GM21526 (cell line): Measurements from ENCODE around the gene EMB.
"Not testable (repeated sequence)": the region's sequence is repeated elsewhere in the genome, so short reads cannot be mapped to it uniquely, and the experiment has no call there.

Experiments
- ATAC-seq: cut with Tn5 transposase; IDR thresholded peaks from one replicate; pipeline ENCODE4 v1.9.1; 2021; ENCODE audit warnings: moderate library complexity; ENCODE audit not compliant: unreplicated experiment, low FRiP score

EMB gene

GRCh38 chr5:50423100-50423799 is 17.8 kb downstream of the EMB start:
- not testable (repeated sequence) for ATAC-seq

- ATAC-seq = not testable (repeated sequence)
Measured at GRCh38 chr5:50421184-50421950, 19.7 kb downstream of the EMB start.

DNA sequence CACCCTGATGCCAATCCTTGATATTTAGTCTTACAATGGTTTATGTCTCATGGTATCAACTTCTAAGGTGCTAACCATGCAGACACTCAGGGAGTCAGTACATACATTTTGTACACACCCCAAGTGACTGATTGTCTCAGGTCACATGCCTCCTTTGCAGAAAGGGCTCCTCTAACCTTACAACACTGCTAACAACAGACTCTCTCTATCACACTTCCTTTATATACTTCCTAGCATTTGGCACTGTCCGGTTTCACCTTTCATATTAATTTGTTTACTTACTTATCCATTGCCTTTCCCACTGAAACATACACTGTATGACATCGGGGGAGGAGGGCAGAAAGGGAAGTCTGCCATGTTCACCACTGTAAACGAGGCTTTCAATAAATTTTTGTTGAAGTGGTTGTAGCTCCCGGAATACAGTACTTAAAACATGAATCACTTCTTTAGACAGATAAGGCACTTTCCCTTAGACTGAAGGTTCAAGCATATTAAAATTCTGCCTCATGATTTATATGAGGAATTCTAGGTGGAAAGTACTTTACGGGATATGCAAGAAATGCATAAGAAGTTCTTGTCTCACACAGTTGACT is 20.6 kb downstream of the EMB start:
- ATAC-seq = no peak

DNA sequence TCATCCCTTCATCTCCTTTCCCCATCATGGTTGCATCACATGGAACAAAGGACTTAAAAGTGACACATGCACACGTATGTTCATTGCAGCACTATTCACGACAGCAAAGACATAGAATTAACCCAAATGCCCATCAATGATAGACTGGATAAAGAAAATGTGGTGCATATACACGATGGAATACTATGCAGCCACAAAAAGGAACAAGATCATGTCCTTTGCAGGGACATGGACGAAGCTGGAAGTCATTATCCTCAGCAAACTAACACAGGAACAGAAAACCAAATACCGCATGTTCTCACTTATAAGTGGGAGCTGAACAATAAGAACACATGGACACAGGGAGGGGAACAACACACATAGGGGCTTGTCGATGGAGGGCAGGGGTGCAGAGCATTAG is 21.4 kb downstream of the EMB start:
- not testable (repeated sequence) for ATAC-seq

DNA sequence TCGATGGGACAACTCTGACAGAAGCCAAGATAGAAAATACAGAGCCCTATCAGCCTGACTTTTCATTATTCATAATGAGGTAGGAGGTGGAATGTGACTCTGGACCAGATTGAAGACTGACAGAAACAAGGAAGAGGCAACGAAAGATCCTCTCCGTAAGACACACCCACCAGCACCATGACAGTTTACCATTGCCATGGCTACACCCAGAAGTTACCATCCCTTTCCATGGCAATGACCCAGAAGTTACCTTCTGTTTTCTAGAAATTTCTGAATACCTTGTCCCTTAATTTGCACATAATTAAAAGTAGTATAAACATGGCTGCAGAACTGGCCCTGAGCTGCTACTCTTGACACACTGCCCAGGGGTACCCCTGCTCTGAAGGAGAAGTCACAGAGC is 24.5 kb downstream of the EMB start:
- not testable (repeated sequence) for ATAC-seq

DNA sequence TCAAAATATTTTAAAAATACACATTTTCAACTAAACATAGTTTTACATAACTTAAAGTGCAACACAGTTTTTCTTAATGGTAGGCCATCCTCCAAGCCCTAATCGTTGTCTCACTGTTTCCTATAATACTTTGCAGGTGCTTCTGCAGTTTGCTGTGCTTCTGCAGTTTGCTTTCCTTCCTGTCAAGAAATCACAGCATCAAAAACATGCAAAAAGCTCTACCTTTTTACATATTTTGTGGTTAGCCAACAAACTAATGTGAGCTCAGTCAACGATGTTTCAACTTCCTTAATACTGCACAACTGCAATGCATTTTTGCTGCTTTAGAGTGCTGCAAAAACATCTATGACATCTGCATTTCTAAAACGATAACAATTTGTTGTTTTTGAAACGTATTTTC is 25.2 kb downstream of the EMB start:
- ATAC-seq = peak; percentile 79

- not testable (repeated sequence) for ATAC-seq
Measured at GRCh38 chr5:50410932-50411331, 30.2 kb downstream of the EMB start.

GRCh38 chr5:50406877-50407276 is 34.2 kb downstream of the EMB start:
- no peak for ATAC-seq

DNA sequence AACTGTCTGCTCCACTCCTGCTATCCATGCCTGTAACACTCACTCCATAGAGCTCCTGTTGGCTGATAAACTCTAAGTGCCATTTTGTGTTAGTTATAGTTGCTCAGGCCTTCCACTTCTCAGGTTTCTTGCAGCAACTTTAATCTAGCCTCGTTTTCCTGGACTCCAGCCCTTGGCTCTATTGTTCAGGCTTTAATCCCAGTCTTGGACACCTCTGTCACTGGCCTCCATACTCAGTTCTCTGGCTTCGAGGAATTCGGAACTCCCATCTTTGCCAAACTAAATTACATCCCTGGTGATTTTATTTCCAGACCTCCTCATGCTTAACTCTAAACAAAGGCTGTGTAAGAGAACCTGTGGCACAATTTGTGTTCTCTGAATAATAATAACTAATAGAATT is 39.8 kb downstream of the EMB start:
- ATAC-seq = no peak

DNA sequence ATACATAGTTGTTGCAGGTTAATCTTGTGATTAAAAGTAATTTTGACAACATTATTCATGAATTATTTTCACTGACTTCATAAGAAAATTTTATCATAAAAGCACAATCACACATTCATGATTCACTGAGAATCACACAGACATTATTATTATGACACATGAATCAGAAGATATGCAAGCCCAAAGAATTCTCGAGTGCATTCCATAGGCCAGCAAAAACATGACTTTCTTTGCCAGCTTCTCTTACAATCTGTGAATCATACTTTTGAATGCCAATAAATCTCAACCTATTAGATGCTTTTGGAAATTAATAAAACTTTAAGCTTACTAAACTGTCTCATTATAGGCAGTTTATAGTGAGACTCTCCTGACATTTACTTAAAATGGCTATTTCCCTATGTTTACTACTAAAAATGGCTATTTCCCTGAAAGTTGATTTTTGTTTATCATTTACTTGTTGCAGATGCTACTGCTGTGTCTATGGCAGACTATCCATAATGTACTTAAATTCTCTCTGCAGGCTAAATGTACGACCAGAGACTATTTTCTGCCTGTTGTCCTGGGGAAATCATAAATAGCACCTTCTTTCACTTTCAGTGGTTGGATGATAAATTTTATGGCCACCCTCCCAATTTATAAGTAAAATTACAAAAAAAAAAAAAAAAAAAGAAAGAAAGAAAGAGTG is 47.0 kb downstream of the EMB start:
- not testable (repeated sequence) for ATAC-seq

DNA sequence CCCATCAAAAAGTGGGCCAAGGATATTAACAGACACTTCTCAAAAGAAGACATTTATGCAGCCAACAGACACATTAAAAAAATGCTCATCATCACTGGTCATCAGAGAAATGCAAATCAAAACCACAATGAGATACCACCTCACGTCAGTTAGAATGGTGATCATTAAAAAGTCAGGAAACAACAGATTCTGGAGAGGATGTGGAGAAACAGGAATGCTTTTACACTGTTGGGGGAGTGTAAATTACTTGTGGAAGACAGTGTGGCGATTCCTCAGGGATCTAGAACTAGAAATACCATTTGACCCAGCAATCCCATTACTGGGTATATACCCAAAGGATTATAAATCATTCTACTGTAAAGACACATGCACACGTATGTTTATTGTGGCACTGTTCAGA is 48.8 kb downstream of the EMB start:
- ATAC-seq = not testable (repeated sequence)

- ATAC-seq = not testable (repeated sequence)
Measured at GRCh38 chr5:50384381-50384780, 56.7 kb downstream of the EMB start.

- not testable (repeated sequence) for ATAC-seq
Measured at GRCh38 chr5:50376696-50377095, 64.4 kb downstream of the EMB start.

DNA sequence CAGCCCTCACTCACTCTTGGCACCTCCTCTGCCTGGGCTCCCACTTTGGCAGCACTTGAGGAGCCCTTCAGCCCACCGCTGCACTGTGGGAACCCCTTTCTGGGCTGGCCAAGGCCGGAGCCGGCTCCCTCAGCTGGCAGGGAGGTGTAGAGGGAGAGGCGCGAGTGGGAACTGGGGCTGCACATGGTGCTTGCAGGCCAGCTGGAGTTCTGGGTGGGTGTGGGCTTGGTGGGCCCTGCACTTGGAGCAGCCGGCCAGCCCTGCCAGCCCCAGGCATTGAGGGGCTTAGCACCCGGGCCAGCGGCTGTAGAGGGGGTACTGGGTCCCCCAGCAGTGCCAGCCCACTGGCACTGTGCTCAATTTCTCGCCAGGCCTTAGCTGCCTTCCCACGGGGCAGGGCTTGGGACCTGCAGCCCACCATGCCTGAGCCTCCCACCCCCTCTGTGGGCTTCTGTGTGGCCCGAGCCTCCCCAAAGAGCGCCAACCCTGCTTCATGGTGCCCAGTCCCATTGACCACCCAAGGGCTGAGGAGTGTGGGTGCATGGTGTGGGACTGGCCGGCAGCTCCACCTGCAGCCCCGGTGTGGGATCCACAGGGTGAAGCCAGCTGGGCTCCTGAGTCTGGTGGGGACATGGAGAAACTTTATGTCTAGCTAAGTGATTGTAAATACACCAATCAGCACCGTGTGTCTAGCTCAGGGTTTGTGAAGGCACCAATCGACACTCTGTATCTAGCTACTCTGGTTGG is 71.6 kb downstream of the EMB start:
- ATAC-seq = not testable (repeated sequence)

GRCh38 chr5:50365426-50366251 is 75.4 kb downstream of the EMB start:
- ATAC-seq = no peak

GRCh38 chr5:50364535-50365309 is 76.4 kb downstream of the EMB start:
- ATAC-seq = not testable (repeated sequence)

DNA sequence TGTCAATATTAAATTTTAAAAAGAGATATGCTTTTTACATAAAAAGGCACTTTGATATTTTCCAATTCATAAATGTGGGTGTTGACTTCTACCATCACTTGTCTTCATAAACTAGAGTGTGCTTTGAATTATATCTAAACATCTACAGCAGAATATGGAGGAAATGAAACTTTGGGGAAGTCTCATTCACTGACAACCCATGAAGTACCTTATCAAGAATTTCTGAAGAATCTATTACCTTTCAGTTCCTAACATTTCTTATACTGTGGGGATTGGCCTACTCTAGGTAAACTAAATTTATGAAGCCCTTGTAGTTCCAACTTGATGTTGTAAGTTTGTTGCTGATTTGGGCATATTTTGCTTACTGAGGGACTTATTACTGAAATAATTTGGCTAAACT is 81.9 kb downstream of the EMB start:
- no peak for ATAC-seq

DNA sequence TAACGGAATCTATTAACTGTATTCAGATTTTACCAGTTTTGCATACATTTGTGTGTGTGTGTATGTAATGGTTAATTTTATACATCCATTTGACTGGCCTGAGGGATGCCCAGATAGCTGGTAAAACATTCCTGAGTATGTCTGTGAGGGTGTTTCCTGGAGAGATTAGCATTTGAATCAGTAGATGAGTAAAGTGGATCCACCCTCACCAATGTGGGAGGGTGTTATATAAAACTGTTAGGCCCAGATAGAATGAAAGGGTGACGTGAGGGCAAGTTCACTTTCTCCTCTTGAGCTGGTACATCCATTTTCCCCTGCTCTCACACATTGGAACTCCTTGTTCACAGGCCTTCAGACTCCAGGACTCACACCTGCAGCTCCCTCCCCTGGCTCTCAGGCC is 88.7 kb downstream of the EMB start:
- ATAC-seq = no peak
